C4-2B (cell line): ENCODE results near the gene CD3E.

ENCODE experiments used
- ZFX ChIP-seq: fragments of 450-650 bp; IDR thresholded peaks from 2 replicates; pipeline ENCODE4 v1.6.1; 2017
- TF ChIP-seq, protein P1 (sequence below): fragments of 450-650 bp; conservative IDR thresholded peaks from 2 replicates; pipeline ENCODE4 v1.5.1; 2017; ENCODE audit warnings: mild to moderate bottlenecking

DNA sequence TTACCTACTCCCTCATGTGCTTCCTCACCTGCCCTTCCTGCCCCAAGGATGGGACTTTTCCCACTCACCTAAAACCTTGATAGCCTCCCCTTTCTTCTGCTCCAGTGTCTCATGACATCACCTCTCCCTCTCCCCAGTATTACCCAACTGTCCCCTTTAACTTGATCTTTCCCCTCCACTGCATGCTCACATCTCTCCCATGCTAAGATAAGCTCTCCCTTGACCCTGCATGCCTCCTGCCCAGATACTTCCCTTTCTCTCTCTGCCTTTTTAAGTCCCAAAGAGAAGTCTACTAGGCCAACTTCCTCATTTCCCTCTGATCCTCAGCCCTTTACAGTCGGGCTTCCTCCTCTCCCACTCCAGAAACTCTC lies 14.8 kb downstream of the CD3E start:
- TF ChIP-seq, protein P1, sequence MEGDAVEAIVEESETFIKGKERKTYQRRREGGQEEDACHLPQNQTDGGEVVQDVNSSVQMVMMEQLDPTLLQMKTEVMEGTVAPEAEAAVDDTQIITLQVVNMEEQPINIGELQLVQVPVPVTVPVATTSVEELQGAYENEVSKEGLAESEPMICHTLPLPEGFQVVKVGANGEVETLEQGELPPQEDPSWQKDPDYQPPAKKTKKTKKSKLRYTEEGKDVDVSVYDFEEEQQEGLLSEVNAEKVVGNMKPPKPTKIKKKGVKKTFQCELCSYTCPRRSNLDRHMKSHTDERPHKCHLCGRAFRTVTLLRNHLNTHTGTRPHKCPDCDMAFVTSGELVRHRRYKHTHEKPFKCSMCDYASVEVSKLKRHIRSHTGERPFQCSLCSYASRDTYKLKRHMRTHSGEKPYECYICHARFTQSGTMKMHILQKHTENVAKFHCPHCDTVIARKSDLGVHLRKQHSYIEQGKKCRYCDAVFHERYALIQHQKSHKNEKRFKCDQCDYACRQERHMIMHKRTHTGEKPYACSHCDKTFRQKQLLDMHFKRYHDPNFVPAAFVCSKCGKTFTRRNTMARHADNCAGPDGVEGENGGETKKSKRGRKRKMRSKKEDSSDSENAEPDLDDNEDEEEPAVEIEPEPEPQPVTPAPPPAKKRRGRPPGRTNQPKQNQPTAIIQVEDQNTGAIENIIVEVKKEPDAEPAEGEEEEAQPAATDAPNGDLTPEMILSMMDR, result no peak
- TF ChIP-seq ZFX, result no peak
